ENCODE measurements around the gene TRAFD1.

TRAFD1 gene

DNA sequence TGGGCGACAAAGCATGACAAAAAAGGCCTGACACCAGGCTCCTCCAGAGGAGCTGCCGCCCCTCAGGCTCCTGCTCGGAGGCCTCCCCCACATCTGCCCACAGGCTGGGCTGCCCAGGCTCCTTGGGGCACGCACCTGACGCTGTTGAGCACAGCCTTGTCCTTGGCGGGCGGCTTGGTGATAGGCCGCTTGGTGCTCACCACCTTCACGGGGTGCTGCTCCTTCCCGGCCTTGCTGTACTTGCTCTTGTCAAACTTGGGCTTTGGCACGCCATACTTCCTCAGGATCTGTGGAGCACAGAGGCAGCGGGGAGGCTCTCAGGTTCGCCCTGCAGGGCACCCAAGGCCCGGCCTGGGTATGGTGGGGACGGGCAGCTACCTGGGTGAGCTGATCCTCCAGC is 53.4 kb downstream of the TRAFD1 start:
- peaks cover 43 to 56% of the 10 kb centered on the region in 2 donors for H3K36me3 ChIP-seq (ENCODE audit: control insufficient read depth in 2 of 2, insufficient read depth in 2 of 2, low read length in 2 of 2)
- no peak overlapping the region for H3K9ac ChIP-seq (ENCODE audit: low read depth in 1 of 2, low read length in 2 of 2)
- H3K27ac ChIP-seq (ENCODE audit: low read depth in 2 of 2, low read length in 2 of 2), result no peak overlapping the region
- H3K27me3 ChIP-seq (ENCODE audit: control insufficient read depth in 2 of 2, insufficient read depth in 2 of 2, low read length in 2 of 2), result no peaks in the 10 kb centered on the region
- H3K4me3 ChIP-seq (ENCODE audit: low read length in 2 of 2), result no peak overlapping the region
- no peaks in the 10 kb centered on the region for H3K4me1 ChIP-seq (ENCODE audit: control insufficient read depth in 2 of 2, insufficient read depth in 2 of 2, low read length in 2 of 2)
- H3K9me3 ChIP-seq (ENCODE audit: control insufficient read depth in 2 of 2, low read length in 2 of 2), result no peaks in the 10 kb centered on the region

DNA sequence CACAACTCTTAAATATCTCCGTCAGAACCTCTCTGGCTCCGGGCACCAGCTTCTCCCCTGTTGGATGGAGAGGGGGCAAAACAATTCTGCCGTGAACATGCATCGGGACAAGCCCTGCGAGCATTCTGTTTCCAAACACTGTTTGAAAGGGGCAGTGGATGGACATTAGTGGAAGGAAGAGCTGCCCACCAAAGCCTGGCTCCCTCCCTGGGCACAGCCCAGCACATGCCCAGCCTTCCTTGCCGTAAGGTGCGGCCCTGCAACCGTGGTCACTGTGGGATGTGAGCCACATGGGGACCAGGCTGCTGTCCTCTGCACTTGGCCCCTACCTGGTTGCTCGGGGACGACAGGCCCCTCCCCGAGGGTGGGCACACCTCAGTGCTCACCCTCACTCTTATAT is 54.0 kb downstream of the TRAFD1 start:
- Histone ChIP-seq H3K4me1 (ENCODE audit: control insufficient read depth in 2 of 2, insufficient read depth in 2 of 2, low read length in 2 of 2) (no peaks in the 10 kb centered on the region), H3K27ac (ENCODE audit: low read depth in 2 of 2, low read length in 2 of 2) (no peak overlapping the region), H3K36me3 (ENCODE audit: control insufficient read depth in 2 of 2, insufficient read depth in 2 of 2, low read length in 2 of 2) (peaks cover 48 to 62% of the 10 kb centered on the region in 2 donors), H3K27me3 (ENCODE audit: control insufficient read depth in 2 of 2, insufficient read depth in 2 of 2, low read length in 2 of 2) (no peaks in the 10 kb centered on the region), H3K9me3 (ENCODE audit: control insufficient read depth in 2 of 2, low read length in 2 of 2) (no peaks in the 10 kb centered on the region), H3K4me3 (ENCODE audit: low read length in 2 of 2) (no peak overlapping the region), H3K9ac (ENCODE audit: low read depth in 1 of 2, low read length in 2 of 2) (no peak overlapping the region)

DNA sequence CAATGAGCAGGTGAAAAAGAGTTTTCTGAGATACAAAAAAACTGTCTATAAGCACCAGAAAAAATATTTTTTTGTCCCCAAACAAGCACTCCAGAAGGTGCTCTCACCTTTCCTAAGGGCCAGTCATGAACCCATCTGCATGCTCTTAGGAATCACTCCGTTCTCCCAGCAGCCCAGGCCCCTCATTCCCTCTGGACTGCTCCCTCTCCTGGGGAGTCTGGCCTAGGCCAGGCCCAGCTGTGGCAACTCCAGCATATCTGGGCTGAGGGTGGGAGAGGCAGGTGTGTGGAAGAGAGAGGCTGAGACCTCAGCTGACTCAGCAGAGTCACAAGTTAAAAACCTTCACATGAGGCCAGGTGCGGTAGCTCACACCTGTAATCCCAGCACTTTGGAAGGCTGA is 54.6 kb downstream of the TRAFD1 start:
- Histone ChIP-seq H3K4me3 (ENCODE audit: low read length in 2 of 2) (no peak overlapping the region), H3K27ac (ENCODE audit: low read depth in 2 of 2, low read length in 2 of 2) (no peak overlapping the region), H3K36me3 (ENCODE audit: control insufficient read depth in 2 of 2, insufficient read depth in 2 of 2, low read length in 2 of 2) (peaks cover 54 to 66% of the 10 kb centered on the region in 2 donors), H3K27me3 (ENCODE audit: control insufficient read depth in 2 of 2, insufficient read depth in 2 of 2, low read length in 2 of 2) (no peaks in the 10 kb centered on the region), H3K9me3 (ENCODE audit: control insufficient read depth in 2 of 2, low read length in 2 of 2) (no peaks in the 10 kb centered on the region), H3K4me1 (ENCODE audit: control insufficient read depth in 2 of 2, insufficient read depth in 2 of 2, low read length in 2 of 2) (no peaks in the 10 kb centered on the region), H3K9ac (ENCODE audit: low read depth in 1 of 2, low read length in 2 of 2) (no peak overlapping the region)

DNA sequence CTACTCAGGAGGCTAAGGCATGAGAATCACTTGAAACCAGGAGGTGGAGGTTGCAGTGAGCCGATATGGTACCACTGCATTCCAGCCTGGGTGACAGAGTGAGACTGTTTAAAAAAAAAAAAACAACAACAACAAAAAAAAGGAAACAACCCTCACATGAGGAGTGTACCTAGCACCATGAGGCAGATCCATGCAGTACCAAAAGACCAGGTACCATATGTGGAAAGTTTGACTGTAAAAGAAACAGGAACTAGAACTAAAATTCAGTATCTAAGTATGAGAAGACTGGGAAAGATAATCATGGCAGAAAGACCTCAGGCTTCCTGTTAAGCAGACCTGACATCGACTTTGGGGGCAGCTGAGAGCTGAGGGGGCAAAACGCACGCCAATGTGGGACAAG is 55.1 kb downstream of the TRAFD1 start:
- Histone ChIP-seq H3K36me3 (ENCODE audit: control insufficient read depth in 2 of 2, insufficient read depth in 2 of 2, low read length in 2 of 2) (peaks cover 54 to 61% of the 10 kb centered on the region in 2 donors), H3K4me1 (ENCODE audit: control insufficient read depth in 2 of 2, insufficient read depth in 2 of 2, low read length in 2 of 2) (no peaks in the 10 kb centered on the region), H3K9ac (ENCODE audit: low read depth in 1 of 2, low read length in 2 of 2) (no peak overlapping the region), H3K4me3 (ENCODE audit: low read length in 2 of 2) (no peak overlapping the region), H3K27ac (ENCODE audit: low read depth in 2 of 2, low read length in 2 of 2) (no peak overlapping the region), H3K27me3 (ENCODE audit: control insufficient read depth in 2 of 2, insufficient read depth in 2 of 2, low read length in 2 of 2) (no peaks in the 10 kb centered on the region), H3K9me3 (ENCODE audit: control insufficient read depth in 2 of 2, low read length in 2 of 2) (no peaks in the 10 kb centered on the region)

DNA sequence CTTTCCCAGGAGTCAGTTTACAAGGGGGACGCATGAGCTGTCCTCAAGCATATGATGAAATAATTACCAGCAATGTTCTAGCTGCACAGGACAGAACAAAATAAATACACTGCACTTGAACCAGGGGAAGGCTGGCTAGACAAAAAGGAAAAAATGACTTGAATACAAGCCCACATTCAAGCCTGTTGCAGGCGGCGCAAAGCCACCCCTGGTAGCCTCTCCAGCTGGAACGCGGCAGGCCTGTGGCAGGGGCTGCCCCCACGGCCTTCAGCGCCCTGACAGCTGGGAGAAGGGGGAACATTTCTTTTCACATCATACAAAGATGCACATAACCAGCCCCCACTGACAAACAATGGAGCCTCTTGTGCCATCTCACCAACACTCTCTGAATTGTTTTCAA is 57.1 kb downstream of the TRAFD1 start:
- H3K27ac ChIP-seq (ENCODE audit: low read depth in 2 of 2, low read length in 2 of 2), result no peak overlapping the region
- H3K27me3 ChIP-seq (ENCODE audit: control insufficient read depth in 2 of 2, insufficient read depth in 2 of 2, low read length in 2 of 2), result no peaks in the 10 kb centered on the region
- H3K36me3 ChIP-seq (ENCODE audit: control insufficient read depth in 2 of 2, insufficient read depth in 2 of 2, low read length in 2 of 2), result peaks cover 44 to 50% of the 10 kb centered on the region in 2 donors
- H3K9ac ChIP-seq (ENCODE audit: low read depth in 1 of 2, low read length in 2 of 2), result no peak overlapping the region
- no peaks in the 10 kb centered on the region for H3K4me1 ChIP-seq (ENCODE audit: control insufficient read depth in 2 of 2, insufficient read depth in 2 of 2, low read length in 2 of 2)
- no peak overlapping the region for H3K4me3 ChIP-seq (ENCODE audit: low read length in 2 of 2)
- no peaks in the 10 kb centered on the region for H3K9me3 ChIP-seq (ENCODE audit: control insufficient read depth in 2 of 2, low read length in 2 of 2)

DNA sequence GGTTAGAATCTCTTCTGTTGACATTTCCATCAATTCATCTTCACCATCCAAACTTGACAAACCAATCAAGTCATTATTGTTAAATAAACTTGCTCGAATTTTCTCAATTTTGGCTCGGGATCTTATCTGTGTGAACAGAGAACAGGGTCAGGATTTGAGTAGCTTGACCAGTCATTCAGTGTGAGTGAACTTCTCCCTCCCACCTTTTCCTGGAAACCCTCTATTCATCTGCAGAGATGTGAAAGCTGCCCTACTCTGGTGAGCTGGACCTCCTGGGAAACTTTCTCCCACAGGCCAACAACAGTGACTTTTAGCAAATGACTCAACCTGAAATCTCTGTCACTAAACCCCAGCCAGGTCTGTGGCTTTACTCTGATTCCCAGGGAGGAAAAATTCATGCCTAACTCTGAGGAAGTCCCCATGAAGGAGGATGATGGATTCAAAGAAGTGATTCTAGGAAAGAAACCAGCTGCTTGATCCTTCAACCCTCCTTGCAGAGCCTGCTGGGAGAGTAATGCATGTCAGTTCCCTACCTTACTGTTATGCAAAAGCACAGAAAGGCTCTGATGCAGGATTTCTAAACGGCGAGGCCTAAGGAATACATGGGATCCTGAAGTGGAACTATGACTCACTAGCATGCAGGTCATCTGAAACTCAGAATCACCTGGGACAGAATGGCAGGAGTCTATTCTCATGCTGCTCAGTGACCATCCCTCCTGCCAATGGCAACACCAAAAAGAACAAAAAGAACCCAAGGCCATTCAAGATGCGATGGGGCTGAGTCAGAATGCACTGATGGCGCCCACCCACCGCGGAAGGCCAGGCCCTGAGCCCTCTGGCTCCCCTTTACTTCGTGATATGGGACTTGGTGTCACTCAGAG is 58.0 kb downstream of the TRAFD1 start:
- Histone ChIP-seq H3K27me3 (ENCODE audit: control insufficient read depth in 2 of 2, insufficient read depth in 2 of 2, low read length in 2 of 2) (no peaks in the 10 kb centered on the region), H3K4me1 (ENCODE audit: control insufficient read depth in 2 of 2, insufficient read depth in 2 of 2, low read length in 2 of 2) (no peaks in the 10 kb centered on the region), H3K4me3 (ENCODE audit: low read length in 2 of 2) (no peak overlapping the region), H3K9me3 (ENCODE audit: control insufficient read depth in 2 of 2, low read length in 2 of 2) (no peaks in the 10 kb centered on the region), H3K36me3 (ENCODE audit: control insufficient read depth in 2 of 2, insufficient read depth in 2 of 2, low read length in 2 of 2) (peaks cover 44 to 47% of the 10 kb centered on the region in 2 donors), H3K9ac (ENCODE audit: low read depth in 1 of 2, low read length in 2 of 2) (no peak overlapping the region), H3K27ac (ENCODE audit: low read depth in 2 of 2, low read length in 2 of 2) (no peak overlapping the region)

DNA sequence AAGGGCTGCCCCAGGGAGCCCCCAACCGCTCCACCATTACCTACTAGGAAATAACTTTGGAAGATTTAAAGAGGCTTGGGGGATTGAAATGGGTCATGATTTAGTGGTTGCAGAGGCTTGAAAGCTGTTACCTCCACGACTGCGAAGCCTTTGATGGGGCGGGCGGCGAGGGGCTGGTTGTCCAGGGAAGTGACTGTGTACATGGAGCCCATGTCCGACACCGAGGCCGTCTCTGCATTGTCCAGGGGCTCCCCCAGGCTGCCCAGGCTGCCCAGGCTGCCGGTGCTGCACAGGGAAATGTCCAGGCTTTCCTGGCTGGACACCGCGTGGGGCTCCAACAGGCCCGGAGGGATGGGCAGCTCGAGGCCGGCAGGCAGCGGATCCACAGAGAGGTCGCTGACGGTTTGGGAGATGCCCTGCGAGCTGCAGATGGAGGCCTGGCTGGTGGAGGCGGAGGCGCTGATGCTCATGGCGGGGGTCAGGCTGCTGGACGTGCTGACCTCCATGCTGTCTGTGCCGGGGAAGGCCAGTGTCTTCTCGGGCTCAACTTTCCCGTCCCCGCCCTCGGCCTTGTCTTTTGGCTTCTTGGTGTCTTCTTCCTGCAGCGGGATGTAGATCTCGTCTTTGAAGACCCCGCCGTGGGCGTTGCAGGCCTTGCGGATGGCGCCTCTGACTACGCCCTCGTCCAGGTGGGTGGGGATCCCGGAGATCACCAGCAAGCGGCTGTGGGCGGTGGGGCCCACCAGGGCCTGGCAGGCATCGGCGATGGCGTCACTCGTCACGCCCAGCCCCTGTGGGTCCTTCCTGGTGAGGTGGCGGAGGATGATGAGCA is 58.9 kb downstream of the TRAFD1 start:
- Histone ChIP-seq H3K9me3 (ENCODE audit: control insufficient read depth in 2 of 2, low read length in 2 of 2) (no peaks in the 10 kb centered on the region), H3K36me3 (ENCODE audit: control insufficient read depth in 2 of 2, insufficient read depth in 2 of 2, low read length in 2 of 2) (peaks cover 45 to 46% of the 10 kb centered on the region in 2 donors), H3K27ac (ENCODE audit: low read depth in 2 of 2, low read length in 2 of 2) (no peak overlapping the region), H3K9ac (ENCODE audit: low read depth in 1 of 2, low read length in 2 of 2) (no peak overlapping the region), H3K4me3 (ENCODE audit: low read length in 2 of 2) (no peak overlapping the region), H3K4me1 (ENCODE audit: control insufficient read depth in 2 of 2, insufficient read depth in 2 of 2, low read length in 2 of 2) (no peaks in the 10 kb centered on the region), H3K27me3 (ENCODE audit: control insufficient read depth in 2 of 2, insufficient read depth in 2 of 2, low read length in 2 of 2) (no peaks in the 10 kb centered on the region)

DNA sequence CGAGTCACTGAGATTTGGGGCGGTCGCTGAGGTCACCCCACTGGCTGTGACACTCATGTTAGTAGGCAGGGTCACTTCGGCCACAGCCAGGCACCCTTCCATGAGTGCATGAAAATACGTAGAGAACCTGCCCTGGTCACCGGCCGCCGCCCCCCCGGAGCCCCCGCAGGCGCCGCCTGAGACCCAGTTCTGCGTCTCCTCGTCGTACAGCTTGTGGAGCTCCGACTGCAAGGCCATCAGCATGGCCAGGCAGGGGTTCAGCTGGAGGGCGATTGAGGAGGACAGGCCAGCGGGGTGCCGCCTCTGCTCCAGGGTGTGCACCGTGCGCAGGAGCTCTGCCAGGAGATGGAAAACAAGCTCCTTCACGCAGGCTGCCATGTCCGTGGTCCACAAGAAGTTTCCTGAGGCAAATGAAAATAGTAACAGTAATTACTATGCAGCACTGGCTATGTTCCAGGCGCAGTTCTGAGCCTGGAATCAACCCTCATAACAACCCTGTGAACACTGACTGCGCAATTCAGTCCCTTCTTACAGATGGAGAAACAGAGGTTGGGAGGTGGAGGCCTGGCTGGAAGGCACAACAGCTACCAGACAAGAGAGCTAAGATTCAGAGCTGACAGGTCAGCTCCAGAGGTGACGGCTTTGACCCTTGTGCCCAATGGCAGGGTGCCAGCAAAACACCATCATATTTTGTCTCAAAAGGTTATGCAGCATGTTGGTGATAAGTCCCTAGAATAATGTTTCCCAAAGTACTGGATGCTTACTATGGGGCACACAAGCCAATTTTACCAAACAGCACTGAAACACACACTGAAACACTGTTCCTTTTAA is 59.9 kb downstream of the TRAFD1 start:
- Histone ChIP-seq H3K4me3 (ENCODE audit: low read length in 2 of 2) (no peak overlapping the region), H3K9ac (ENCODE audit: low read depth in 1 of 2, low read length in 2 of 2) (no peak overlapping the region), H3K27me3 (ENCODE audit: control insufficient read depth in 2 of 2, insufficient read depth in 2 of 2, low read length in 2 of 2) (no peaks in the 10 kb centered on the region), H3K27ac (ENCODE audit: low read depth in 2 of 2, low read length in 2 of 2) (no peak overlapping the region), H3K4me1 (ENCODE audit: control insufficient read depth in 2 of 2, insufficient read depth in 2 of 2, low read length in 2 of 2) (no peaks in the 10 kb centered on the region), H3K9me3 (ENCODE audit: control insufficient read depth in 2 of 2, low read length in 2 of 2) (no peaks in the 10 kb centered on the region), H3K36me3 (ENCODE audit: control insufficient read depth in 2 of 2, insufficient read depth in 2 of 2, low read length in 2 of 2) (peaks cover 40 to 44% of the 10 kb centered on the region in 2 donors)

DNA sequence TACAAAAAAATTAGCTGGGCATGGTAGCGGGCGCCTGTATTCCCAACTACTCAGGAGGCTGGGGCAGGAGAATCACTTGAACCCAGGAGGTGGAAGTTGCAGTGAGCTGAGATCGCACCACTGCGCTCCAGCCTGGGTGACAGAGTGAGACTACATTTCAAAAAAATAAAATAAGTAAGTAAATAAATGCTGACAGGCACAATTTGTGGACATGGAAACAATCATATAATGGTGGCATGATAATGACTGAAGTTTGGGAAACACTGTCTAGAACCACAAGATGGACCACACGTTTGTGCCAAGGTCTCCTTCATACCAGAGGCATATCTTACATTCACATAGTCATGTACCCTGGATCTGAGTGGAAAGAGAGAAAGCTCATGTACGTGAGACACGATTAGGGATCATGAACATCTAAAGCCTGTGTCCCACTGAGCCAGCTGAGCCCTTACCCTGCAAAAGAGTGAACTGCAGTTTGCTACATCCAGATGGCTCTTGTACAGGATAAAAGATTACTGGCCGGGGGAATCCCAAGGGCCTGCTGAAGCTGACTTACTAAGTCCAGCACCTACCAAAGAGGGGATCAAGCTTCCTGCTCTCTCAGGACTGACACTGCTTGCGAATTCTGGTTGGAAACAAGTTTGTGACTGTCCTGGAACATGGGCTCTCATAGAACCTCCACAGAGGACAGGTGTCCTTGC is 62.9 kb downstream of the TRAFD1 start:
- H3K4me1 ChIP-seq (ENCODE audit: control insufficient read depth in 2 of 2, insufficient read depth in 2 of 2, low read length in 2 of 2), result no peaks in the 10 kb centered on the region
- no peak overlapping the region for H3K9ac ChIP-seq (ENCODE audit: low read depth in 1 of 2, low read length in 2 of 2)
- no peaks in the 10 kb centered on the region for H3K27me3 ChIP-seq (ENCODE audit: control insufficient read depth in 2 of 2, insufficient read depth in 2 of 2, low read length in 2 of 2)
- H3K36me3 ChIP-seq (ENCODE audit: control insufficient read depth in 2 of 2, insufficient read depth in 2 of 2, low read length in 2 of 2), result peaks cover 53 to 64% of the 10 kb centered on the region in 2 donors
- no peaks in the 10 kb centered on the region for H3K9me3 ChIP-seq (ENCODE audit: control insufficient read depth in 2 of 2, low read length in 2 of 2)
- no peak overlapping the region for H3K27ac ChIP-seq (ENCODE audit: low read depth in 2 of 2, low read length in 2 of 2)
- no peak overlapping the region for H3K4me3 ChIP-seq (ENCODE audit: low read length in 2 of 2)
